Measurements from ENCODE around the gene PIGT.

The PIGT gene

DNA sequence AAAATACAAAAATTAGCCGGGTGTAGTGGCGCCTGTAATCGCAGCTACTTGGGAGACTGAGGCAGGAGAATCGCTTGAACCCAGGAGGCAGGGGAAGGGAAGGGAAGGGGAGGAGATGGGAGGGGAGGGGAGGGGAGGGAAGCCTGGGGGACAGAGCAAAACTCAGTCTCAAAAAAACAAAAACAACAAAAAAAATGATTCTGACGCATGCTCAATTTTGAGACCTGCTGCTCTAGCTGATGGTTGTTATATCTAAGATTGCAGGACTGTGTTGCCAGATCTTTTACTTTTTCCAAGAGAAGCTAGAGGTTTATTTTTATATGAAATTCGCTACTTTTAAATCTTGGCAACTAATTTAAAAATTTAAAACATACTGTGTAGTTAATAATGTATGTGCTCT lies 51.2 kb downstream of the PIGT start:
- TF ChIP-seq FOXP2 (optimal IDR thresholded peaks at IDR 0.05; ENCODE audit: borderline replicate concordance, extremely low read depth, extremely low read length, insufficient read depth) = no peak
- TF ChIP-seq, protein P1, sequence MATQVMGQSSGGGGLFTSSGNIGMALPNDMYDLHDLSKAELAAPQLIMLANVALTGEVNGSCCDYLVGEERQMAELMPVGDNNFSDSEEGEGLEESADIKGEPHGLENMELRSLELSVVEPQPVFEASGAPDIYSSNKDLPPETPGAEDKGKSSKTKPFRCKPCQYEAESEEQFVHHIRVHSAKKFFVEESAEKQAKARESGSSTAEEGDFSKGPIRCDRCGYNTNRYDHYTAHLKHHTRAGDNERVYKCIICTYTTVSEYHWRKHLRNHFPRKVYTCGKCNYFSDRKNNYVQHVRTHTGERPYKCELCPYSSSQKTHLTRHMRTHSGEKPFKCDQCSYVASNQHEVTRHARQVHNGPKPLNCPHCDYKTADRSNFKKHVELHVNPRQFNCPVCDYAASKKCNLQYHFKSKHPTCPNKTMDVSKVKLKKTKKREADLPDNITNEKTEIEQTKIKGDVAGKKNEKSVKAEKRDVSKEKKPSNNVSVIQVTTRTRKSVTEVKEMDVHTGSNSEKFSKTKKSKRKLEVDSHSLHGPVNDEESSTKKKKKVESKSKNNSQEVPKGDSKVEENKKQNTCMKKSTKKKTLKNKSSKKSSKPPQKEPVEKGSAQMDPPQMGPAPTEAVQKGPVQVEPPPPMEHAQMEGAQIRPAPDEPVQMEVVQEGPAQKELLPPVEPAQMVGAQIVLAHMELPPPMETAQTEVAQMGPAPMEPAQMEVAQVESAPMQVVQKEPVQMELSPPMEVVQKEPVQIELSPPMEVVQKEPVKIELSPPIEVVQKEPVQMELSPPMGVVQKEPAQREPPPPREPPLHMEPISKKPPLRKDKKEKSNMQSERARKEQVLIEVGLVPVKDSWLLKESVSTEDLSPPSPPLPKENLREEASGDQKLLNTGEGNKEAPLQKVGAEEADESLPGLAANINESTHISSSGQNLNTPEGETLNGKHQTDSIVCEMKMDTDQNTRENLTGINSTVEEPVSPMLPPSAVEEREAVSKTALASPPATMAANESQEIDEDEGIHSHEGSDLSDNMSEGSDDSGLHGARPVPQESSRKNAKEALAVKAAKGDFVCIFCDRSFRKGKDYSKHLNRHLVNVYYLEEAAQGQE (IDR thresholded peaks at IDR 0.05; ENCODE audit: insufficient read depth in 1 of 2, low read depth in 2 of 2, low read length in 2 of 2) = no peak

DNA sequence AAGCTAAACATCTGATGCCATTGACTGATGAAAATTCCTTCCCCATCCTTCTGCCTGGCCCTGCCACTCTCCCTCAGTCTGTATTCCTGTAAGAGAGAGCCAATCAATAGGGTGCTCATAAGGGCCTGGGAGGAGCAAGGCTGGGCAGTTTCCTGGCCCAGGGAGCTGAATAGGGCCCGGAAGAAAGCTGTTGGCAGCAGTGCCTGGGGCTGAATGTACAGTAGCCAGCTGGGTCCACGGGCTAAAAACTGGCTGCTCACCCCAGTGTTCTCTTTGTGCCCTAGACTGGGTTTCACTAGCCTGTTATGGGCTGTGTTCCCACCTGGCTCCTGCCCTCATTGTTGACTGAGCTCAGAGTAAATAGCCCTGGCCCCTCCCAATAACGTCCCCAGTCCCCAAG lies 51.9 kb downstream of the PIGT start:
- TF ChIP-seq TAF1 (IDR thresholded peaks at IDR 0.05; ENCODE audit: borderline replicate concordance, insufficient read depth, low read length) = no peak
- TF ChIP-seq SIN3A (IDR thresholded peaks at IDR 0.05; ENCODE audit: borderline replicate concordance, insufficient read depth, low read length) = no peak
- TF ChIP-seq POLR2AphosphoS5 (IDR thresholded peaks at IDR 0.05; ENCODE audit: low read depth, low read length) = no peak
- no peak for TF ChIP-seq FOXP2 (optimal IDR thresholded peaks at IDR 0.05; ENCODE audit: borderline replicate concordance, extremely low read depth, extremely low read length, insufficient read depth)
- TF ChIP-seq, protein P1 (IDR thresholded peaks at IDR 0.05; ENCODE audit: insufficient read depth in 1 of 2, low read depth in 2 of 2, low read length in 2 of 2) = no peak

DNA sequence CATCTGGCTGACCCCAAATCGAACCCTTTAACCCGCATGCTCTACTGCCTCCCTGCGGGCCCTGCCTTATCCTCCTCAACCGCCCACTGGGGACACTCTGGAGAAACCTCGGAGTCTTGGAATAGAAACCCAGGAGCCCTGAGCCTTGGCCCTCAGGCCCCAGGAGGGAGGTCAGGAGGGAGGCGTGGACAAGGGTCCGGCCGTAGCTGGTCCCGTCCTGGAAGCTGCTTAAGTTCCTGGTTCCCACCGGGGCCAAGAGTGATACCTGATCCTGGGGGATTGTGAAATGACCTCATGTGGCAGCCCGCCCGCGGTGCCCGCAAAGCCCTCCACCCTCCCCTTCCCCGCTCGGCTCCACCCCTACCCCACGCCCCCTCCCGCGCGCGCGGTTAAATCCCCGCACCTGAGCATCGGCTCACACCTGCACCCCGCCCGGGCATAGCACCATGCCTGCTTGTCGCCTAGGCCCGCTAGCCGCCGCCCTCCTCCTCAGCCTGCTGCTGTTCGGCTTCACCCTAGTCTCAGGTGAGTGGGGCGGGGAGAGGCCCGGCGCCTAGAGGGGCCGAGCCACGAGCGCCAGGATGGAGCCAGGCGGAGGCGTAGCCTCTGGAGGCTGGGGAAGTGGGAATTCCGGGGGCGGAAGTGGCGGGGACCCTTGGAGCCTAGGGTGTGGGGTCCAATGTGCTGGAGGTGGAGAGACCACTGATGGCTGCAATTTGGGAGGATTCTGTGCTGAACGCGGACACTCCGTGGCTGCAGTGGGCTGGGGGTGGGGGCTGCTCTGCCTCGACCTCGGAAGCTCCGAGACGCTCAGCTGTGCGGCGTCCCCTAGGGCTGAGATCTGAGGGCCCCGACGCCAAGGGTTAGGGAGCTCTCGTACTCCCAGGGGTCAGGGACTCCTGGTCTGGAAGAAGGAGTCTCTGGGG lies 53.7 kb downstream of the PIGT start, which contains the start of gene WFDC2:
Gene WFDC2 (plus strand): TSS at position 418 of the 926 bp plus-strand sequence. CDS start 29 bp downstream, at position 447.
- TF ChIP-seq FOXP2 (optimal IDR thresholded peaks at IDR 0.05; ENCODE audit: borderline replicate concordance, extremely low read depth, extremely low read length, insufficient read depth) = no peak
- TF ChIP-seq, protein P1 (IDR thresholded peaks at IDR 0.05; ENCODE audit: insufficient read depth in 1 of 2, low read depth in 2 of 2, low read length in 2 of 2) = no peak
- TF ChIP-seq TAF1 (IDR thresholded peaks at IDR 0.05; ENCODE audit: borderline replicate concordance, insufficient read depth, low read length) = no peak
- TF ChIP-seq POLR2AphosphoS5 (IDR thresholded peaks at IDR 0.05; ENCODE audit: low read depth, low read length) = no peak
- no peak for TF ChIP-seq SIN3A (IDR thresholded peaks at IDR 0.05; ENCODE audit: borderline replicate concordance, insufficient read depth, low read length)

DNA sequence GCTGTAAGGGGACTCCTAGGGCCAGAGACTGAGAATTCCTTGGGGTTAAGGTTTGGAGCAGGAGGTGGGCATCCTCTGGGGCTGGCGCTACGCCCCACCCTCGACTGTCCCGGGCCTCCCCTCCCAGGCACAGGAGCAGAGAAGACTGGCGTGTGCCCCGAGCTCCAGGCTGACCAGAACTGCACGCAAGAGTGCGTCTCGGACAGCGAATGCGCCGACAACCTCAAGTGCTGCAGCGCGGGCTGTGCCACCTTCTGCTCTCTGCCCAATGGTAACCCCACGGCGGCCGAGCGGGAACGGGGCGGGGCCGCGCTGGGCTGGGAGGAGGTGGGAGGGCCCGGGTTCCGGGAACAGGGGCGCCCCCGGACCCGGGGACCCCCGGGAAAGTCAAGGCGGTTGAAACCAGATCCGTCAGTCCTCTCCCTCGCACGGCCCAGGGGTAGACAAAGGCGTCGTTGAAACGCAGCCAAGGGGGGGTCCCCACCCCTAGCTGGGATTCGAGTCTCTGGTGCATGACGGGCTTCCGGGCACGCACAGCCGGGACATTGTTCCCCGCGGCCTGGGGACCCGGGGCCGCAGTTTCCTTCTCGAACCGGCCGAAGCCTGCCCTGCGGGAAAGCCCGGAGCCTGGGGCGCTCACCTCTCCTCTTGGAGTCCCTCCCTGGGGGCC lies 54.5 kb downstream of the PIGT start:
- no peak for TF ChIP-seq TAF1 (IDR thresholded peaks at IDR 0.05; ENCODE audit: borderline replicate concordance, insufficient read depth, low read length)
- TF ChIP-seq FOXP2 (optimal IDR thresholded peaks at IDR 0.05; ENCODE audit: borderline replicate concordance, extremely low read depth, extremely low read length, insufficient read depth) = no peak
- TF ChIP-seq, protein P1 (IDR thresholded peaks at IDR 0.05; ENCODE audit: insufficient read depth in 1 of 2, low read depth in 2 of 2, low read length in 2 of 2) = no peak
- TF ChIP-seq POLR2AphosphoS5 (IDR thresholded peaks at IDR 0.05; ENCODE audit: low read depth, low read length) = no peak
- TF ChIP-seq SIN3A (IDR thresholded peaks at IDR 0.05; ENCODE audit: borderline replicate concordance, insufficient read depth, low read length) = no peak

Measured in PFSK-1 (cell line).